ENCODE results near the gene BAHCC1. TPM values are rescaled to one million over a fixed set of nuclear protein-coding genes. Genes with fewer than 3 reads are reported as not detected.

BAHCC1 gene
- total and polyA plus RNA-seq, 2 donors from 2014 or later = 2.6 to 20.5 TPM

DNA sequence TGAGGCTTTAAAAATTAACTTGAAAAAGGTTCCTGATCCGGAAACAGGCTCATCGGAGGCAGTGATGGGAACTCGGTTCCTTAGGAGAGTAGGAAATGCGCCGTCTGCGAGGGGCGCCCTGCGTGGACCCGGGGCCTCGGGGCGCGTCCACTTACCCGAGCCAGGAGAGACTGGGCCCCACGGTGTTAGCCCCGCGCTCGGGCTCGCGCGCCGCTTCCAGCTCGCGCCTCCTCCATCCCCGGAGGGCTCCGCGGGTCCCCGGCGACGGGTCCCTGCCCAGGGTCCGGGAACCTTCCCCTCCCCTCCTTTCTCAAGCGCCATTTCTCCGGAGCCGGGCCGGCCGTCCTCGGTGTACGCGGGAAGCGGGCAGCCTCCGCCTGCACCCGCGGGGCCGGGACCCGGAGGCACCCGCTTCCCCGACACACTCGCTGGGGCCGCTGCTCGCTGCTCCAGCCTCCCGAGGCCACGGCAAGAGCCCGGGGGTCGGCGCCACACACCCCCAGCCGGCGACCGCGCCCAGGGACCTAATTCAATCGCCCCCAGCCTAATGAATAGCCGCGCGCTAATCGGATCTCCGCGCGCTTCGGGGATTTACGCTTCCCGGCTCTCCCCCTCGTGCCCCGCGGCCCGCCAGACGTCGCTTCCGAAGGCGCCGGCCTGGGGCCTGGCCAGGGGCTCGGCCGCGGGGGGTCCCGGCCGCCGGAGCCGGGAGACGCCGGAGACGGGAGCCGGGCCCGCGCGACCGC, 2.2 kb upstream of the BAHCC1 start:
- peaks cover 7 to 41% (median 35%) of the 10 kb centered on the region in 3 donors for H3K4me1 ChIP-seq (ENCODE audit: control insufficient read depth in 2 of 3, insufficient read depth in 2 of 3, low read depth in 1 of 3, low read length in 3 of 3)
- no peaks in the 10 kb centered on the region for H3K27me3 ChIP-seq (ENCODE audit: control insufficient read depth, insufficient read depth, low read length)
- H3K9me3 ChIP-seq (ENCODE audit: control insufficient read depth in 2 of 3, insufficient read depth in 1 of 3, low read length in 3 of 3) = no peaks in the 10 kb centered on the region
- intact Hi-C loops (cut with DNase I) = no loop called here
- no peaks in the 10 kb centered on the region for H3K36me3 ChIP-seq (ENCODE audit: control insufficient read depth in 2 of 3, insufficient read depth in 3 of 3, low read length in 3 of 3)
- peak overlapping the region; percentile 88 to 89 for H3K27ac ChIP-seq (ENCODE audit: low read depth in 2 of 2, low read length in 2 of 2)
- peak in 2 of 5 donors; percentile 27 to 70 for DNase-seq
- no peak for FAIRE-seq
- H3K4me3 ChIP-seq (ENCODE audit: low read length in 3 of 3) = peak overlapping the region; percentile 41 to 66 (median 45)
- TF ChIP-seq, protein P1, sequence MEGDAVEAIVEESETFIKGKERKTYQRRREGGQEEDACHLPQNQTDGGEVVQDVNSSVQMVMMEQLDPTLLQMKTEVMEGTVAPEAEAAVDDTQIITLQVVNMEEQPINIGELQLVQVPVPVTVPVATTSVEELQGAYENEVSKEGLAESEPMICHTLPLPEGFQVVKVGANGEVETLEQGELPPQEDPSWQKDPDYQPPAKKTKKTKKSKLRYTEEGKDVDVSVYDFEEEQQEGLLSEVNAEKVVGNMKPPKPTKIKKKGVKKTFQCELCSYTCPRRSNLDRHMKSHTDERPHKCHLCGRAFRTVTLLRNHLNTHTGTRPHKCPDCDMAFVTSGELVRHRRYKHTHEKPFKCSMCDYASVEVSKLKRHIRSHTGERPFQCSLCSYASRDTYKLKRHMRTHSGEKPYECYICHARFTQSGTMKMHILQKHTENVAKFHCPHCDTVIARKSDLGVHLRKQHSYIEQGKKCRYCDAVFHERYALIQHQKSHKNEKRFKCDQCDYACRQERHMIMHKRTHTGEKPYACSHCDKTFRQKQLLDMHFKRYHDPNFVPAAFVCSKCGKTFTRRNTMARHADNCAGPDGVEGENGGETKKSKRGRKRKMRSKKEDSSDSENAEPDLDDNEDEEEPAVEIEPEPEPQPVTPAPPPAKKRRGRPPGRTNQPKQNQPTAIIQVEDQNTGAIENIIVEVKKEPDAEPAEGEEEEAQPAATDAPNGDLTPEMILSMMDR (IDR thresholded peaks at IDR 0.05; ENCODE audit: borderline replicate concordance, extremely low read depth, insufficient read depth) = no peak
- H3K9ac ChIP-seq (ENCODE audit: low read length in 3 of 3) = peak overlapping the region; percentile 22 to 83 (median 60)

DNA sequence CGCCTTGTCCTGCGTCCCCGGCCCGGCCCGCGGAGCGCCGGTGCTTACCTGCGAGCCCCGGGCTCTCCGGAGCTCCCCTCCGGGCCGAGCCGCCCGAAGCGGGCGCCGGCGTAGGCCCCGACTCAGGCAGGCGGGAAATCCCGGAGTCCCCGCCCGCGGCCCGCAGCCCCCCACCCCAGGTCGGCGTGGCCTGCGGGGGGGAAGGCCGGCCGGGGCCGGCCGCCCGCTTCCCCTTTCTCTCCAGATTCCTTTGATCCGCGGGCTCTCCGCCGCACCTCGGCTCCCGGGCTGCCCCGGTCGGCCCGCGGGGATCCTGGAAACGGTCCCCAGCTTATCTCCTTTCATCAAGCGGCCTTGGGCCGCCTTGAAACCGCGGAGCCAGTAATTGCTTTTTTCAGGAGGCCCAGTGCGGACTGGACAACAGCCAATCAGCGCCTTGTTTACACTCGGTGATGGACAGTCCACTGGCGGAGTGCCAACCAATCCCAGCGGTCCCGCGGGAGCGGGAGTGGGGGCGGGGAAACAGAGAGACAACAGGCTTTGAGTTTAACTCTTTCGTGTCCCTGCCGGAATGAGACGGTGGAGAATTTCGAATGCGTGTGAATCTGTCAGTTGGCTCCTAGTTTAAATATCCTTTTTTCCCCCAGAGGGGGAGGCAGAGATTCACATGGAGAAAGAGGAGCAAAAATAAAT, 1.4 kb upstream of the BAHCC1 start:
- intact Hi-C loops (cut with DNase I) = no loop called here
- TF ChIP-seq, protein P1 (IDR thresholded peaks at IDR 0.05; ENCODE audit: borderline replicate concordance, extremely low read depth, insufficient read depth) = peak; percentile 17
- FAIRE-seq (peak; percentile 91), DNase-seq (peak; percentile 100)
- Histone ChIP-seq H3K9ac (ENCODE audit: low read length in 3 of 3) (peak overlapping the region in 1 of 3 donors; percentile 34), H3K4me1 (ENCODE audit: control insufficient read depth in 2 of 3, insufficient read depth in 2 of 3, low read depth in 1 of 3, low read length in 3 of 3) (peaks cover 7 to 34% (median 27%) of the 10 kb centered on the region in 3 donors), H3K27me3 (ENCODE audit: control insufficient read depth, insufficient read depth, low read length) (no peaks in the 10 kb centered on the region), H3K27ac (ENCODE audit: low read depth in 2 of 2, low read length in 2 of 2) (peak overlapping the region; percentile 88 to 89), H3K9me3 (ENCODE audit: control insufficient read depth in 2 of 3, insufficient read depth in 1 of 3, low read length in 3 of 3) (no peaks in the 10 kb centered on the region), H3K4me3 (ENCODE audit: low read length in 3 of 3) (peak overlapping the region; percentile 18 to 66 (median 51)), H3K36me3 (ENCODE audit: control insufficient read depth in 2 of 3, insufficient read depth in 3 of 3, low read length in 3 of 3) (no peaks in the 10 kb centered on the region)

DNA sequence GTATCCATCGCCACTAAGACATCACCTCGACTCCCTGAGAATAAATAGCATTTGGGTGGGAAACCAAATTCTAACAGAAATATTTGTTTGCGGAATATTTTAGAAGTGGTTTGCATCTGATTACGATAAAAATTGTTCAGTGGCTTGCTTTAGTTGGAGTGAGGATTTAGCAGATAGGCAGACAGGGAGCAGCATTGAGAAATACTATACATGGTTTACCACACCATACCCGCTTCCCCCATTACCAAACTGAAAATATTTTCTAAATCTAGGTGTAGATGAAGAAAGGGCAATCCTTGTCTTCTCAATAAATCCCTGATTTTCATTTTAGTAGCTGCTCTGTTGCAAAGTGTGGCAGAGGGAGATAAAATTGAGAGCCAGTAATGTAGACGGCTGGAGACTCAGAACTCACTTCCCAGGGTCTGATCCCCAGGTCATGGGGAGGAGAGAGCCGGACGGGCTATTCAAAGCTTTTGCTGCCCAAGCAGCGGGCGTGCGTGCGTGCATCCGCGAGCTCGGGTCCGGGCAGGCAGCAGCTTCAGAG, 808 bp upstream of the BAHCC1 start:
- Histone ChIP-seq H3K27me3 (ENCODE audit: control insufficient read depth, insufficient read depth, low read length) (no peaks in the 10 kb centered on the region), H3K36me3 (ENCODE audit: control insufficient read depth in 2 of 3, insufficient read depth in 3 of 3, low read length in 3 of 3) (no peaks in the 10 kb centered on the region), H3K27ac (ENCODE audit: low read depth in 2 of 2, low read length in 2 of 2) (peak overlapping the region in 1 of 2 donors; percentile 23), H3K4me3 (ENCODE audit: low read length in 3 of 3) (peak overlapping the region; percentile 18 to 66 (median 51)), H3K4me1 (ENCODE audit: control insufficient read depth in 2 of 3, insufficient read depth in 2 of 3, low read depth in 1 of 3, low read length in 3 of 3) (peaks cover 7 to 31% (median 24%) of the 10 kb centered on the region in 3 donors), H3K9ac (ENCODE audit: low read length in 3 of 3) (peak overlapping the region in 1 of 3 donors; percentile 34), H3K9me3 (ENCODE audit: control insufficient read depth in 2 of 3, insufficient read depth in 1 of 3, low read length in 3 of 3) (no peaks in the 10 kb centered on the region)
- intact Hi-C loops (cut with DNase I) = no loop called here
- no peak for FAIRE-seq
- TF ChIP-seq, protein P1 (IDR thresholded peaks at IDR 0.05; ENCODE audit: borderline replicate concordance, extremely low read depth, insufficient read depth) = no peak
- peak in 1 of 5 donors; percentile 7 for DNase-seq
